ENCODE measurements around the gene GAP43. TPM values are rescaled to one million over a fixed set of nuclear protein-coding genes. Genes with fewer than 3 reads are reported as not detected.

GAP43 gene, protein sequence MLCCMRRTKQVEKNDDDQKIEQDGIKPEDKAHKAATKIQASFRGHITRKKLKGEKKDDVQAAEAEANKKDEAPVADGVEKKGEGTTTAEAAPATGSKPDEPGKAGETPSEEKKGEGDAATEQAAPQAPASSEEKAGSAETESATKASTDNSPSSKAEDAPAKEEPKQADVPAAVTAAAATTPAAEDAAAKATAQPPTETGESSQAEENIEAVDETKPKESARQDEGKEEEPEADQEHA
- total RNA-seq (ENCODE audit: low replicate concordance), result 0.70 and 5.1 TPM in 2 replicates

DNA sequence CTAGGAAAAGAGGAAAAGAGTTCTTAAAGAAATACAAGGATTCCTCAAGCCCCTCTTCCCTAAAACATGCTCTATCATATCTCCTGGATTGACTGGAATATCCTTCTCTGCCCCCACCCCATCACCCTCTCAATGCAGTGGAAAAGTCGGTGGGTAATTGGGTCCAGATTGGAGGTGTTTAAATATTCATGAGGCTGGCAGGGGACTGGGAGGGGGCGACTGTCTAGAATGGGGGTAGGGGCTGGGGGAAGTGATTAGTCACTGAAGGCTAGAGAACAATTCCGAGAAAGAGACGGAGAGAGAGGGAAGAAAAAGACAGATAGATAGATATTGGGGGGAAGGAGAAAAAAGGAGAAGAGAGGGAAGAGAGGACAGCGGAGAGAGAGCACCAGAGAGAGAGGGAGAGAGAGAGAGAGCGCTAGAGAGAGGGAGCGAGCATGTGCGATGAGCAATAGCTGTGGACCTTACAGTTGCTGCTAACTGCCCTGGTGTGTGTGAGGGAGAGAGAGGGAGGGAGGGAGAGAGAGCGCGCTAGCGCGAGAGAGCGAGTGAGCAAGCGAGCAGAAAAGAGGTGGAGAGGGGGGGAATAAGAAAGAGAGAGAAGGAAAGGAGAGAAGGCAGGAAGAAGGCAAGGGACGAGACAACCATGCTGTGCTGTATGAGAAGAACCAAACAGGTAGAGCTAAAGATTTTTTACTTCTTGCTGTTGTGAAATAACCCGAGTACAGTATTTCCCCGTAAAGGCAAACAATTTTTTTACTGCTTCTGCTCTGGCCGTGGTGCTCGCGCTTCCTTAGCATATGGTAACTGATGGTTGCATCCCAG is at the start of gene GAP43:
GAP43 (plus strand) TSS at position 467 of the 825 bp plus-strand sequence; CDS start at position 647, 180 bp downstream.

All from smooth muscle cell of the coronary artery (primary cell).